GM23338 (cell line): ENCODE measurements around the gene PTPRJ. TPM values are rescaled to one million over a fixed set of nuclear protein-coding genes. Genes with fewer than 3 reads are reported as not detected.

Experiments used
- CREB1 ChIP-seq: fragments of 250-450 bp; sonication (Bioruptor Pico); IDR thresholded peaks from 2 replicates; pipeline ENCODE4 v1.5.0; 2020; ENCODE audit warnings: low read depth, mild to moderate bottlenecking, moderate library complexity
- EZH2 ChIP-seq: fragments of 200-600 bp; sonication (generic); IDR thresholded peaks from one replicate; pipeline ENCODE4 v1.8.0; 2017; ENCODE audit warnings: antibody characterized with exemption, mild to moderate bottlenecking, low read depth; ENCODE audit not compliant: unreplicated experiment
- EZH2phosphoT487 ChIP-seq: fragments of 200-600 bp; sonication (generic); IDR thresholded peaks from one replicate; pipeline ENCODE4 v1.8.1; 2018; ENCODE audit warnings: antibody characterized with exemption; ENCODE audit not compliant: unreplicated experiment
- JUNB ChIP-seq: IDR thresholded peaks from one replicate; pipeline ENCODE4 v1.6.1; 2016; ENCODE audit warnings: antibody characterized with exemption; ENCODE audit not compliant: unreplicated experiment
- POLR2AphosphoS5 ChIP-seq: IDR thresholded peaks from 2 replicates; pipeline ENCODE4 v1.6.1; 2016; ENCODE audit warnings: antibody characterized with exemption, low read depth
- REST ChIP-seq: IDR thresholded peaks from one replicate; pipeline ENCODE4 v1.6.1; 2018; ENCODE audit warnings: antibody characterized with exemption; ENCODE audit not compliant: unreplicated experiment
- ZNF462 ChIP-seq: fragments of 250-450 bp; sonication (Bioruptor Pico); IDR thresholded peaks from 2 replicates; pipeline ENCODE4 v1.5.0; 2020; ENCODE audit warnings: mild to moderate bottlenecking, moderate library complexity
- polyA plus RNA-seq: library from polyadenylated mRNA; unstranded; fragments of >200 nt; fragmentation: Nextera tagmentation; extraction: Ambion mirVana; gene quantifications from 2 replicates; pipeline ENCODE4 v1.2.1, GENCODE V29; 2016
- total RNA-seq: library from RNA; depleted of rRNA; stranded (reverse); fragments of >200 nt; shearing (Covaris generic); gene quantifications from 2 replicates; pipeline ENCODE4 v1.2.3, GENCODE V29; 2014
- TF ChIP-seq, protein P1 (sequence below): IDR thresholded peaks from 2 replicates; pipeline ENCODE4 v1.6.1; 2016; ENCODE audit warnings: antibody characterized with exemption

The PTPRJ gene
- total and polyA plus RNA-seq, 2 experiments from 2014 or later = 4.2 to 16.0 TPM

DNA sequence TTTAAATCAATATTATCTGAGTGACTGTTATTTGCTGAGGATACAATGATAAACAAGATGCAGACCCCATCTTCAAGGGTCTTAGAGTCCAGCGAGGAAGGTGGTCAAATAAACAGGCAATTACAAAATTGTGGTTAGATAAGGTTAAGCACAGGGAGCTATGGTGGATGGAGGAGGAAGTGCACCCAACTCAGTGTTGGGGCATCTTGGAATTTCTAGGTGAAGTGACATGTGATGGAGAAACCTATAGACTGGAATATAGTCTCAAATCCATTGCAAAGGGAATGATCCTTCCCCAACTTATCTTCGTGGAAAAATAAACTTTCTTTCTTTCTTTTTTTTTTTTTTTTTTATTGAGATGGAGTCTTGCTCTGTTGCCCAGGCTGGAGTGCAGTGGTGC is 3.4 kb upstream of the PTPRJ start (continued):
- TF ChIP-seq ZNF462 (CRISPR knock-in tag) (no peak), JUNB (no peak), POLR2AphosphoS5 (no peak), REST (no peak), EZH2phosphoT487 (no peak), CREB1 (CRISPR knock-in tag) (no peak), EZH2 (no peak)
- TF ChIP-seq, protein P1, sequence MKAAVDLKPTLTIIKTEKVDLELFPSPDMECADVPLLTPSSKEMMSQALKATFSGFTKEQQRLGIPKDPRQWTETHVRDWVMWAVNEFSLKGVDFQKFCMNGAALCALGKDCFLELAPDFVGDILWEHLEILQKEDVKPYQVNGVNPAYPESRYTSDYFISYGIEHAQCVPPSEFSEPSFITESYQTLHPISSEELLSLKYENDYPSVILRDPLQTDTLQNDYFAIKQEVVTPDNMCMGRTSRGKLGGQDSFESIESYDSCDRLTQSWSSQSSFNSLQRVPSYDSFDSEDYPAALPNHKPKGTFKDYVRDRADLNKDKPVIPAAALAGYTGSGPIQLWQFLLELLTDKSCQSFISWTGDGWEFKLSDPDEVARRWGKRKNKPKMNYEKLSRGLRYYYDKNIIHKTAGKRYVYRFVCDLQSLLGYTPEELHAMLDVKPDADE = no peak
